Mucosa of rectum (tissue), 2 donors: ENCODE data around the gene CWC25.

Experiments used
- H3K27ac ChIP-seq, 2 donors: one replicate each; pipeline ENCODE4 v1.7.0; 2013; ENCODE audit warnings: inconsistent platforms in 2 of 2, low read depth in 2 of 2, low read length in 2 of 2
- H3K27me3 ChIP-seq, 2 donors: one replicate each; pipeline ENCODE4 v1.7.0; 2013; ENCODE audit warnings: low read length in 2 of 2; ENCODE audit not compliant: control insufficient read depth in 2 of 2, insufficient read depth in 2 of 2
- H3K36me3 ChIP-seq, 2 donors: one replicate each; pipeline ENCODE4 v1.7.0; 2013; ENCODE audit warnings: low read length in 2 of 2; ENCODE audit not compliant: control insufficient read depth in 2 of 2, insufficient read depth in 2 of 2
- H3K4me1 ChIP-seq, 2 donors: one replicate each; pipeline ENCODE4 v1.7.0; 2013; ENCODE audit warnings: low read length in 2 of 2, mild to moderate bottlenecking in 1 of 2; ENCODE audit not compliant: control insufficient read depth in 2 of 2, insufficient read depth in 2 of 2
- H3K4me3 ChIP-seq, 2 donors: one replicate each; pipeline ENCODE4 v1.7.0; 2013; ENCODE audit warnings: low read length in 2 of 2
- H3K9ac ChIP-seq, 2 donors: one replicate each; pipeline ENCODE4 v1.7.0; 2013; ENCODE audit warnings: low read length in 2 of 2, low read depth in 1 of 2, mild to moderate bottlenecking in 1 of 2
- H3K9me3 ChIP-seq, 2 donors: one replicate each; pipeline ENCODE4 v1.7.0; 2013; ENCODE audit warnings: low read length in 2 of 2; ENCODE audit not compliant: control insufficient read depth in 2 of 2
- donor health status: healthy.
- donor health status: Normal muscosa, but diverticular disease.

Gene CWC25

GRCh38 chr17:38753071-38753506, 72.0 kb downstream of the CWC25 start:
- Histone ChIP-seq H3K36me3 (peaks cover 13 to 20% of the 10 kb centered on the region in 2 donors), H3K4me3 (peak overlapping the region; percentile 99 to 100), H3K9ac (peak overlapping the region; percentile 97 to 98), H3K9me3 (no peaks in the 10 kb centered on the region), H3K27ac (peak overlapping the region; percentile 81 to 88), H3K27me3 (no peaks in the 10 kb centered on the region), H3K4me1 (peaks cover 40 to 43% of the 10 kb centered on the region in 2 donors)

- Histone ChIP-seq H3K4me1 (peaks cover 40 to 43% of the 10 kb centered on the region in 2 donors), H3K4me3 (peak within 1 kb of the TSS; percentile 99 to 100), H3K9me3 (no peaks in the 10 kb centered on the region), H3K36me3 (peaks cover 13 to 18% of the 10 kb centered on the region in 2 donors), H3K27ac (peak within 1 kb of the TSS; percentile 81 to 89), H3K9ac (peak within 1 kb of the TSS; percentile 97 to 98), H3K27me3 (no peaks in the 10 kb centered on the region)
These were observed 72.6 kb downstream of the CWC25 start, which contains the start of gene PSMB3 for GRCh38 chr17:38752308-38753070. PSMB3 (plus strand) TSS chr17:38752741; CDS start chr17:38752827, 86 bp downstream.

GRCh38 chr17:38751808-38752307, 73.3 kb downstream of the CWC25 start:
- Histone ChIP-seq H3K4me3 (peak overlapping the region; percentile 99 to 100), H3K9ac (peak overlapping the region; percentile 61 to 97), H3K27me3 (no peaks in the 10 kb centered on the region), H3K27ac (peak overlapping the region; percentile 81 to 89), H3K36me3 (peaks cover 13 to 17% of the 10 kb centered on the region in 2 donors), H3K9me3 (no peaks in the 10 kb centered on the region), H3K4me1 (peaks cover 42 to 46% of the 10 kb centered on the region in 2 donors)

GRCh38 chr17:38751144-38751807, 73.8 kb downstream of the CWC25 start:
- peaks cover 48 to 52% of the 10 kb centered on the region in 2 donors for H3K4me1 ChIP-seq
- H3K27me3 ChIP-seq = no peaks in the 10 kb centered on the region
- peak overlapping the region; percentile 84 to 89 for H3K27ac ChIP-seq
- peaks cover 12 to 13% of the 10 kb centered on the region in 2 donors for H3K36me3 ChIP-seq
- peak overlapping the region; percentile 83 to 99 for H3K4me3 ChIP-seq
- H3K9me3 ChIP-seq = no peaks in the 10 kb centered on the region
- peak overlapping the region; percentile 47 to 97 for H3K9ac ChIP-seq
